Measurements from ENCODE around the gene TUBG2.
"Not testable (repeated sequence)": the region's sequence is repeated elsewhere in the genome, so short reads cannot be mapped to it uniquely, and the experiment has no call there.

DNA sequence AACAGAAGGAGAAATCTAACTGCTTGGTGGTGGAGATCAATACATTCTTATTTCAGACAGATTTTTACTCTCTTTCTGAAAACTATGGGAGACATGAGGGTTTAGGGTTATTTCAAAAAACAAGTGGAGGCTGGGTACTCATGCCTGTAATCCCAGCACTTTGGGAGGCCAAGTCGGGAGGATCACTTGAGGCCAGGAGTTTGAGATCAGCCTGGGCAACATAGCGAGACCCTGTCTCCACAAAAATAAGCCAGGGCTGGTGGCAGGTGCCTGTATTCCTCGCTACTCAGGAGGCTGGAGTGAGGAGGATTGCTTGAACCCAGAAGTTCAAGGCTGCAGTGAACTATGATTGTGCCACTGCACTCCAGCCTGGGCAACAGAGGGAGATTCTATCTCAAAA, 37.1 kb upstream of the TUBG2 start:
- TF ChIP-seq, protein P1, sequence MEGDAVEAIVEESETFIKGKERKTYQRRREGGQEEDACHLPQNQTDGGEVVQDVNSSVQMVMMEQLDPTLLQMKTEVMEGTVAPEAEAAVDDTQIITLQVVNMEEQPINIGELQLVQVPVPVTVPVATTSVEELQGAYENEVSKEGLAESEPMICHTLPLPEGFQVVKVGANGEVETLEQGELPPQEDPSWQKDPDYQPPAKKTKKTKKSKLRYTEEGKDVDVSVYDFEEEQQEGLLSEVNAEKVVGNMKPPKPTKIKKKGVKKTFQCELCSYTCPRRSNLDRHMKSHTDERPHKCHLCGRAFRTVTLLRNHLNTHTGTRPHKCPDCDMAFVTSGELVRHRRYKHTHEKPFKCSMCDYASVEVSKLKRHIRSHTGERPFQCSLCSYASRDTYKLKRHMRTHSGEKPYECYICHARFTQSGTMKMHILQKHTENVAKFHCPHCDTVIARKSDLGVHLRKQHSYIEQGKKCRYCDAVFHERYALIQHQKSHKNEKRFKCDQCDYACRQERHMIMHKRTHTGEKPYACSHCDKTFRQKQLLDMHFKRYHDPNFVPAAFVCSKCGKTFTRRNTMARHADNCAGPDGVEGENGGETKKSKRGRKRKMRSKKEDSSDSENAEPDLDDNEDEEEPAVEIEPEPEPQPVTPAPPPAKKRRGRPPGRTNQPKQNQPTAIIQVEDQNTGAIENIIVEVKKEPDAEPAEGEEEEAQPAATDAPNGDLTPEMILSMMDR (IDR thresholded peaks at IDR 0.05): not testable (repeated sequence)
- not testable (repeated sequence) for TF ChIP-seq POLR2A (IDR thresholded peaks at IDR 0.05)

Data from thyroid gland (tissue), 4 donors.